GM12864 (cell line): Measurements from ENCODE around the gene KRT72.

ENCODE experiments used
- DNase-seq: peaks from one replicate; pipeline ENCODE4 v3.0.0-alpha.2; 2011; ENCODE audit warnings: low read depth
- H3K4me3 ChIP-seq: 2 replicates; pipeline ENCODE4 v1.5.1; 2011; ENCODE audit warnings: mild to moderate bottlenecking, low read depth, low read length, control low read depth
- TF ChIP-seq, protein P1 (sequence below): IDR thresholded peaks from 2 replicates; pipeline ENCODE4 v1.5.1; 2011; ENCODE audit warnings: low read depth, mild to moderate bottlenecking, moderate library complexity, low read length, control low read depth, inconsistent platforms; ENCODE audit errors: missing control alignments

The KRT72 gene

DNA sequence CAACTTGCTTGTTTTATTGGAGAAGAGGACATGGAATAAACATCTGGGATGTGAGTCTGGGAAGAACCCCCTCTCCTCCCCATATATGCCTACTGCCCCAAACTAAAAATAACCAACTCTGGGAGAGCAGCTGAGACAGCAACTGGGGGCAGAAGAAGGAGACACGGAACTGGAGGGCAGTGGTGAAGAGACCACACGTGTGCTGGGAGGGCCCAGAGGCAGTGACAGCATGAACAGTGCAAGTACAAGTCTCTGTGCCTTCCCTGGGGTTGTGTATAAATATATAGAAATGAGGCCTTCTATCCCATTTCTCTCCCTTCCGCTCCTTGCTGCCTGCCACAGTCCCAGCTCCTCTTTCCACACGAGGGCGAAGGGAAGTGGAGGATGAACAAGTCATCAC is 21.1 kb upstream of the KRT72 start:
- no peak for DNase-seq
- TF ChIP-seq, protein P1, sequence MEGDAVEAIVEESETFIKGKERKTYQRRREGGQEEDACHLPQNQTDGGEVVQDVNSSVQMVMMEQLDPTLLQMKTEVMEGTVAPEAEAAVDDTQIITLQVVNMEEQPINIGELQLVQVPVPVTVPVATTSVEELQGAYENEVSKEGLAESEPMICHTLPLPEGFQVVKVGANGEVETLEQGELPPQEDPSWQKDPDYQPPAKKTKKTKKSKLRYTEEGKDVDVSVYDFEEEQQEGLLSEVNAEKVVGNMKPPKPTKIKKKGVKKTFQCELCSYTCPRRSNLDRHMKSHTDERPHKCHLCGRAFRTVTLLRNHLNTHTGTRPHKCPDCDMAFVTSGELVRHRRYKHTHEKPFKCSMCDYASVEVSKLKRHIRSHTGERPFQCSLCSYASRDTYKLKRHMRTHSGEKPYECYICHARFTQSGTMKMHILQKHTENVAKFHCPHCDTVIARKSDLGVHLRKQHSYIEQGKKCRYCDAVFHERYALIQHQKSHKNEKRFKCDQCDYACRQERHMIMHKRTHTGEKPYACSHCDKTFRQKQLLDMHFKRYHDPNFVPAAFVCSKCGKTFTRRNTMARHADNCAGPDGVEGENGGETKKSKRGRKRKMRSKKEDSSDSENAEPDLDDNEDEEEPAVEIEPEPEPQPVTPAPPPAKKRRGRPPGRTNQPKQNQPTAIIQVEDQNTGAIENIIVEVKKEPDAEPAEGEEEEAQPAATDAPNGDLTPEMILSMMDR = no peak
- H3K4me3 ChIP-seq = no peak overlapping the region

DNA sequence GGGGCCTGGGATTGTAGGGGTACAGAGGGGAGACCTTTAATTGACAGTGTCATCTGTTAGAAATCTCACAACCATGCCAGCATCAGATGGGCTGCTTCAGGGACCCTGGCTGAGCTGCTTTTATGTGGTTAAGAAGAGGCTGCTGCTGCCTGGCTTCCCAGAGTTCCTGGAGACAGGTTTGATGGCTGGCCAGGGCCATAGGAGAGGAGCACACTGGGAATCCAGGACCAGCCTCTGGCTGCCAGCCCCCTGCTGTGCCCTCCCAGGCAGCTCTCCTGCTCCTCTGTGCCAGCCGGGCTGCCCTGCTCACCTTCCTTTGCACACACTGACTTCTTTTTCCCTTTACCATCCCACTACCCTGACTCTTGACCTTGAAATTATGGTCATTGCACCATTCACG is 17.6 kb upstream of the KRT72 start:
- no peak overlapping the region for H3K4me3 ChIP-seq
- DNase-seq = no peak
- TF ChIP-seq, protein P1 = no peak

GRCh38 chr12:52618216-52618615 is 17.0 kb upstream of the KRT72 start, which contains the start of gene KRT73:
TSS of gene KRT73 (minus strand) at chr12:52618559. CDS start at chr12:52618524, 35 bp downstream.
- no peak within 1 kb of the TSS for H3K4me3 ChIP-seq
- DNase-seq = no peak
- TF ChIP-seq, protein P1 = no peak

- H3K4me3 ChIP-seq = no peak overlapping the region
- no peak for DNase-seq
- TF ChIP-seq, protein P1 = no peak
Measured at GRCh38 chr12:52617403-52617785, 16.1 kb upstream of the KRT72 start.

- no peak for DNase-seq
- TF ChIP-seq, protein P1 = no peak
- no peak overlapping the region for H3K4me3 ChIP-seq
Measured at GRCh38 chr12:52616680-52617402, 15.6 kb upstream of the KRT72 start.

- TF ChIP-seq, protein P1 = no peak
- no peak overlapping the region for H3K4me3 ChIP-seq
- DNase-seq = no peak
Measured at GRCh38 chr12:52615912-52616311, 14.6 kb upstream of the KRT72 start.
